ENCODE results near the gene ARHGAP42.
"Not testable (repeated sequence)": the region's sequence is repeated elsewhere in the genome, so short reads cannot be mapped to it uniquely, and the experiment has no call there.

The ARHGAP42 gene

DNA sequence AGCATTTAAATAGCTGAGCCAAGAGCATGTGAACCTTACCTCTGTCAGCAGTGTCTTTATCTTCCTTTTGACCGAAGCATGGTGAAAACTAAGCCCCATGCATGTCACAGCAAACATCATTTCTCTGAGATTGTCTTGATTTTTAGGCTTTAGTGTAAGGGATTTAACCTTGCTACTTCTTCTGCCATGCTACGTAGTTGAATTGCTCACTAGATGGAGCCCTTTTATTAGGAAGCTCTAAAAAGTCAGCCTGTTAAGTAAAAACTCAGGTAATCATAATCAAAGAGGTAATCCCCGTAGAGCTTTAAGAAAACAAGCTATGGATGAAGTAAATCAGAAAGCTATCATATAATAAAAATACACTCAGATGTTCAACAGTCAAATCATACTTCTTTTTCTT, 293.1 kb downstream of the ARHGAP42 start:
- DNase-seq, result no peak

DNA sequence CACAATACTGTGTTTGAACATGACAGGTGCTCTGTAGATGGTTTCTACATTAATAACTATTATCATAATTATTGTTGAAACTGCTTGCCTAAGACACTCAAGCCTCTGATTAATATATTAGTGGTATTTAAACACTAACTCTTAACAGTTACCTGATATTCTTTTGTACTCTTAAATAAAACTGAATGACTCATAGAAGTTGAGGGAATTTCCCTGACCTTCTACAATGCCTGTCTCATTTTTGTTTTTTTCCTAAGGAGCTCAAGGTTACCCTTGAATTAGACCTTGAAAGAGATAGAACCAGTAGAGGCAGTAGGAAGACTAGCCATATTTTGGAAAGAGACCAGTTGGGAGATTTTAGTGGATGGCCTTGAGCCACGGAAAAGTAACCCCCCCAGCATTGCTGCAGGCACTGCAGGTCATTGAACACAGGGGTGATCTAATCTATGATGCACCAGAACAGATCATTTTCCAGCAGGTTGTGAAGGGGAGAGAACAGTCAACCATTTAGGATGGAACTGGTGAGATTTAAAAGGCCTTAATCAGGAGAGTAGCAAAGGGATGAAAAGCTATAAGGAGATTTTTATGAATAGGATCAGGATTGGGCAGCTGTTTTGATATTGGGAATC, 294.2 kb downstream of the ARHGAP42 start:
- DNase-seq, result no peak

- DNase-seq, result no peak
Observed at GRCh38 chr11:100984668-100985067, 297.6 kb downstream of the ARHGAP42 start.

DNA sequence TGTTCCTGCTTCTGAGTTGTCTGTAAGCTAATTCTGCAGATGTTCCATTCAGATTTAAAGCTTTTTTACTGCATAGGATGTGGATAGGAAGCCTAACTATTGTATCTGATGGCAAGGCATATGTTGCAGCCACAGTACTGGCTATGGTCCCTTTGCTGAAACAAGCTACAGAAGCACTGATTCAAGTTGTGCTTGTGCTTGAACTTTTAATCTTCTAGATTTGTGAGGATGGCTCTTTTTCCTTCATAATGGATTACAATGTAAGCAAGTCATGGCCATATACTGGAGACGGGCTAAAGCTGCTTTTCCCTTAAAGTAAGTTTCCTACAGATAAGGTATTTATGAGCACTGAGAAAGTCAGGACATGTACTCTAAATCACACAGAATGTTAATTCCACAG, 303.8 kb downstream of the ARHGAP42 start:
- DNase-seq, result no peak

- DNase-seq, result no peak
Observed at GRCh38 chr11:100991541-100991940, 304.5 kb downstream of the ARHGAP42 start.

DNA sequence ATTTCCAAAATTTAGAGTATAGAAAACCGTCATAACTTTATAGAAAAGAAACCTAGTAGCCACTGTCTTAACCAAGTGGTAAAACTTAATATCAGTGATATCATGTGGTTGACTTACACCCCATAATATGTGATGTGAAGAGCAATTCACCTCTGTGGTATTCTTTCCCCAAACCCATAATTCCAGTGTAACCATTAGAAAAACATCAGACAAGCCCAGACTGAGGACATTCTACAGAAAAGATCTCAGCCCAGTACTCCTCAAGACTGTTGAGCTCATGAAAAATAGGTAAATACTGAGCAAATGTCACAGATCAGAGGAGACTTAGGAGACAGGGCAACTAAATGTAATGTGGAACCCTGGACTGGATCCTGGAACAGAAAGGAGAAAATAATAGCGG, 307.9 kb downstream of the ARHGAP42 start:
- no peak for DNase-seq

- no peak for DNase-seq
Observed at GRCh38 chr11:100999756-101000155, 312.7 kb downstream of the ARHGAP42 start.

GRCh38 chr11:101003468-101003867, 316.4 kb downstream of the ARHGAP42 start:
- no peak for DNase-seq

DNA sequence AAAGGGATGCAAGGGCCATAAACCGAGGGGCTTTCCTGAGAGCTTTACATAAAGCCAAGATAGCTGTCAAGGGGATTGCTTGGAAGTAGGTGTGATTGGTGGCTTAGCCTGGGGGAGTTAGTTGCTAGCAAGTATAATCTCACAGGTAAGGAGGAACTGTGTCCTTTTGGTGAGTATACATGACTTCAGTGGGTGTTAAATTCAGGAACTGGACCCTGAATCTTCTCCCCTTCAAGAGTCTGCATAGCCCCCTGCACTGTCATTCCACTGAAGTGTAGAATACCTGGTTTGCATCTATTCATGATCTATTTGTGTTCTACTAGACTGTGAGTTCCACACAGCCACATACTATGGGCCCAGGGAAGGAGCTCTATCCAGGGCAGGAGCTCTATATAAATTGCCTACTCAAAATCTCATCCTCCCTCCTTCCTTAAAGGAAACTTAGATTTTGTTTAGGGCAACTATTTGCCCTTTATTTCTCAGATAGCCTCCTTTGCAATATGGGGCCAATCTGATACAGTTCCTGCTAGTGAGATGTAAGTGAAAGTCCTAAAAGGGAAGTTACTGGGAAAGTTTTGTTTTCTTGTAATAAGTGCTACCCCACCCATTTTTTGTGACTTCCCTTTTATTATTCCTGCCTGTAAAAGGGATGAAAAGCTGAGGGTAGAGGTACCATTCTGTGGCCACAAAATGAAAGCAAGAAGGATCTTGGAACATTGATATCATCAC, 322.0 kb downstream of the ARHGAP42 start:
- DNase-seq, result no peak

DNA sequence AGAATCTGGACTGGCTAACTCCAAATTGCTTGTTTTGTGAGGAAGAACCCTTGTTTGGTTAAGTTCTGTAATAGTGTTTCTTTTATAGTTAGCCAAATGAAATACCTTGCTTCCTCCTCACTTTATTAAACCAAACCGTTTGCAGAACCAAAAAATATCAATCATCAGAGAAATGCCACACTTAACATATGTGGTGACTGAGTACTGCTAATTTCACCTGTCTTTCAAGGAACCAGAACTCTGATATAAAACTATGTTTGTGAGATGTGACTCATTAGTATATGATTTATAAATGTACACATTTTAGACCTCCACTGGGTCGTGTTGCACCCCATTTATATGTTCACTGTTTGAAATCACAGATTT, 322.6 kb downstream of the ARHGAP42 start:
- no peak for DNase-seq

DNA sequence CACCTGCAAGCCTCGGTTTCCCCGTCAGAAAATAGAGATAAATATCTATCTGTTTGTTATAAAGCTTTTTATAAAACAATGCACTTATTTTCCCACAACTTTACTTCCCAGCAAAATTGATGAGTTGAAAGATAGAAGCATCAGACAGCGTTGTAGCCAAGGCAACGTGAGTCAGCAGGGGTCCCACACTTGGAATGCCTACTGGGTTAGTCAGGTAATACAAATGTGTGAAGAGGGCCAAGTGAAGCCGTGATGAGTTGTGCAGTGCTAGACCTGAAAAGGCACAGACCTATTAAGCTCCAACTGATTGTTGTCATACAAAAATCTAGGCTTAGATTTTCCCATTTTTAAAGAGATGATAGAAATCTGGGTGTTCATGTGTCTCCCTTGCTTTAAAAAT, 323.8 kb downstream of the ARHGAP42 start:
- no peak for DNase-seq

DNA sequence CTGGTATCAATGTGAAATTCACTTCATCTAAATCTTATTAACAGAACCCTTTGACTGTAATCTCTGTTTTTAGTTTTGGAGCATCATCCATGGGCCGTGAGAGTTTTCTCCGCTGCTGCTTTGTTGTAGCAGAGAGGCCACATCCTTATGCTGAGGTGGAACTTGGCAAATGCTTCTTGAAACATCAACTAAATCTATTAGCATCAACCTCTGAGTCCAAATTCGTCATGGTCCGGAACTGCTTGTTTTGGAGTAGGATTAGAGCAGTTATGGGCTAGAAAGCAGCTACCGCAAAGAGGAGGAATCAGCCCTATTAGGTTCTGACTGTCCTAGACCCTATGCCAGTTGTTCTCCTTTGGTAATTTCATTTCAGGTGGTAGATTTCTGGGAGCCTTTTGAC, 324.8 kb downstream of the ARHGAP42 start:
- DNase-seq, result no peak

DNA sequence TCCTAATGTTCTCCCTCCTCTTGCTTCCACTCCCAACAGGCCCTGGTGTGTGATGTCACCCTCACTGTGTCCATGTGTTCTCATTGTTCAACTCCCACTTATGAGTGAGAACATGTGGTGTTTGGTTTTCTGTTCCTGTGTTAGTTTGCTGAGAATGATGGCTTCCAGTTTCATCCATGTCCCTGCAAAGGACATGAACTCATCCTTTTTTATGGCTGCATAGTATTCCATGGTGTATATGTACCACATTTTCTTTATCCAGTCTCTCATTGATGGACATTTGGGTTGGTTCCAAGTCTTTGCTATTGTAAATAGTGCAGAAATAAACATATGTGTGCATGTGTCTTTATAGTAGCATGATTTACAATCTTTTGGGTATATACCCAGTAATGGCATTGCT, 326.6 kb downstream of the ARHGAP42 start:
- DNase-seq, result not testable (repeated sequence)

DNA sequence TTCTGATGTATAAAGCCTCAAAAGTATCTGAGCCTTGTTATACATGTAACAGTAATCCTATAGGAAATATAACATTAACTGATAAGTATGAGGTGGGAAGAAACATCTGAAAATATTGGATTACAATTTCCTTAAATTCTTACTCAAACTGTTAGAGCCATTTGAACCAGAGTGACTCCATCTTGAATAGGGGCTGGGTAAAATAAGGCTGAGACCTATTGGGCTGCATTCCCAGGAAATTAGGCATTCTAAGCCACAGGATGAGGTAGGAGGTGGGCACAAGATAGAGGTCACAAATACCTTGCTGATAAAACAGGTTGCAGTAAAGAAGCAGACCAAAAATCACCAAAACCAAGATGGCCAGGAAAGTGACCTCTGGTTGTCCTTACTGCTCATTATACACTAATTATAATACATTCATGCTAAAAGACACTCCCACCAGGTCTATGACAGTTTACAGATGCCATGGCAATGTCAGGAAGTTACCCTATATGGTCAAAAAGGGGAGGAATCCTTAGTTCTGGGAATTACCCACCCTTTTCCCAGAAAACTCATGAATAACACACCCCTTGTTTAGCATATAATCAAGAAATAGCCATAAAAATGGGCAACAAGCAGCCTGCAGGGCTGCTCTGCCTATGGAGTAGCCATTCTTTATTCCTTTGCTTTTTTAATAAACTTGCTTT, 327.7 kb downstream of the ARHGAP42 start:
- DNase-seq, result no peak

DNA sequence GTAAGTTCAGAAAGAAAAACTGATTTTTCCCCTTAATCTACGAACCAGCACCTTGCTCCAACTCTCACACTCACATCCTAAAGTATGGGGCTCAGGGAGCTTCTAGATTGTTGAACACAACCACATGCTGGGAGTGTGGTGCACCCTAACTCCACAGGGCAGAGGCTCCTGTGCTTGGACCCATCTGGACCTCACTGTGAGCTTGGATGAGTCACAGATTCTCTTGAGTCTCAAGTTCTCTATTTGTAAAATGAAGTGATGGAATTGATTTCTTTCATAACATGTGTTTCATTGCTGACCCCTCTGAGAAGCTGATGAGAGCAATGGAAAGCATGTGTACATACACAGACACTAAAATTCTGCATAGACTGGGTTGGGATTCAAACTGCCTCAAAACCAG, 332.8 kb downstream of the ARHGAP42 start:
- DNase-seq, result no peak

GRCh38 chr11:101022256-101022655, 335.2 kb downstream of the ARHGAP42 start:
- DNase-seq, result no peak

DNA sequence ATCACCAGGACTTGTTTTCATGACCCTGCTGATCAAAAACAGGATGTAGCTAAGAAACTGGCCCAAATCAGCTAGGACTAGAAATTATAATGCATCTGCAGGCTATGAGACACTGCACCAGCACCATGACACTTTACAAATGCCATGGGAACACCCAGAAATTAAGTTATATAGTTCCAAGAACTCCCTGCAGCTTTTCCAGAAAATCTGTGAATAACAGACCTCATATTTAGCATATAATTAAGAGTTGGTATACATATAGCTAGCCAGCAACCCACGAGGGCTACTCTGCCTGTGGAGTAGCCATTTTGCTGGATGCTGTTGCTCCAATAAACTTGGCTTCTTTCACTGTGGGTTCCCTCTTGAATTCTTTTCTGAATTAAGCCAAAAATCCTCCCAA, 341.6 kb downstream of the ARHGAP42 start:
- DNase-seq, result no peak

DNA sequence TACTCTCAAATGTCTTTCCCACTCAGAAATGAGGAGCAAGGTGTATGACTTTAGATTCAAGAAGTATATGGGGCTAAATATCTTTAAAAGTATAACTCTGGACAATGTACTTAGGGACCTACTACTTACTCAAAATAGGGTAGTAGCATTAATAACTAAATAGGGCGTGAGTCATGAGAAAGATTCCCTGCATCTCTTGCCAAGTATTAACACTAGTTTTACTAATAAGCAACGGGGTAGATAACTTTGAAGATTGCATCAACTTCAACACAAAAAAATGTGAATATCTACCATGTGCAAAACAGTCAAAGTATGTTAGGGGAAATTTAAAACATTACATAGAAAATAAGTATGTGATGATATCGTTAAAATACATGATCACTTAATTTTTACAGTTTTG, 342.9 kb downstream of the ARHGAP42 start:
- no peak for DNase-seq

DNA sequence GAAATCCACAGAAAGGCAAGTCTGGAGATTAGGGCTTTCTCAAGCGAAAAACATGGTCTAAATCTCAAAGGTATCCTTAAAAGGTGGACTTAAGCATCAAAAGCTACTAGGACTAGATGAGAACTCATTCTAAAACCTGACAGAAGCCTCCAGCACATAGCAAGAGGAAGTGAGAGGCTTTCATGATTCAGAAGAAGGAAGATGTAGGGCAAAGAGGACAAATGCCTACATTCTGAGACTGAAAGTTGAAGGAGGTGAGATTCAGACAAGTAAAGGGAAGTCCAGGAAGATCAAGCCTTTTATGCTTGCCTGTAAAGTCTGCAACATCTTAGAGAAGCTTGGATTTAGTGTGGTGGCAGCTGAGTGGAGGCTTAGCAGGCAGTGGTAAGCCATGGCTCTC, 343.6 kb downstream of the ARHGAP42 start:
- no peak for DNase-seq

DNA sequence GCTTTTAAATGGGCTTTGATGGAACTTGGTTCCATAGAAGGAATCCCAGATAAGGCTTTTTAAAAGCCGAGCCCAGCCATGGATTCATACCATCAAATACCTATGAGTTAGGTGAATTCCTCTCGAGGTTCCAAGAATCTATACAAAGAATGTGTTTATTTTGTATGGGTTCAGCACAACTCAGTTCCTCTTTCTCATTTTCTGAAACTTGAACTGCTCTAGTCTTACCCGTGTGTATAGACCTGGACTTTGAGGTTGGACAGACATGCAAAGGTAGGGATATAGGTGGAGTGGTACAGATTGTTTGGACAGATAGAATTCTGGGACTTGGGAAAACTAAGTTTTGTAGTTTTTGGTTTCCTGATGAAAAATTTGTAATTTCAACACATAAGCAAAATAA, 344.6 kb downstream of the ARHGAP42 start:
- no peak for DNase-seq

- DNase-seq, result no peak
Observed at GRCh38 chr11:101032991-101033390, 345.9 kb downstream of the ARHGAP42 start.

DNA sequence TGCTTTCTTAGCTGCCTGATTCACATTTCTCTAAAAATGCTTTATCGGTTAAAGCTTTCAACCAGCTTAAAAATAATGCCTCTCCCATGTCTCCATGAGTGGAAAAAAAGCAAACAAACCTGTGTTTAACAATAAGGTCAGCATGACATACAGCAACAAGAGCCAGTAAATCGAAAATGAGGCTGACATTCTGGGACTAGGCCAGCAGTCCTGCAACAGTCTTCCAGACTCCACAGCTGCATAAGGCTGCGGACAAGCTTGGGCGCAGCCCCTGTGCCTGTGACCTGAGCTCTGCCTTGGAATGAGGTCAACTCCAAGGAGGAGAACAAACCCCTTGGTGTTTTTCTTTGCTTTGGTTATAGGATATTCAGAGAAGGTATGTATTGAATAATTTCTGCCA, 347.0 kb downstream of the ARHGAP42 start:
- no peak for DNase-seq

DNA sequence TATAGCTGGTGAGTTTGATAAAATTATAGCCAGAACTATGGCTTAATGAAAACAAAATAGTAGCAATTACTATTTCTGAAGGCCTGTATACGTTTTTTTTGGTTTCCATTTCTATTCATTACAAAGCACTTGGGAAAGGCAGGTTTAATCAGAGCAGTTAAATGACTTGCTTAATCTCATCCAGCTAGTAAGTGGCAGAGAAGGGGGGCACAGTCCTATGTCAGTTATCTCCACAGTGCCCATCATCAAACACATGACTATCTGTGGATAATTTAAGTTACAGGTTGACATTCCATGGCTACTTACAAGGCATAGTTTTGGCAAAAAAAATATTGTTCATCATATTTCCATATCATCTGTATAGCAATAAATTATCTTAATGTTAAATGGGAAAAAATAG, 348.8 kb downstream of the ARHGAP42 start:
- no peak for DNase-seq

Measured in 8988T (cell line).